Body of pancreas (tissue), 4 donors: ENCODE measurements around the gene TFCP2L1. TPM values are rescaled to one million over a fixed set of nuclear protein-coding genes. Genes with fewer than 3 reads are reported as not detected.

Experiments used
- ATAC-seq: fragments of 150-250 bp; one replicate; pipeline ENCODE4 v1.9.1; 2016
- DNase-seq, 4 donors: peaks; one replicate each; pipeline ENCODE4 v3.0.0-alpha.2; 2019
- H3K27ac ChIP-seq, 4 donors: fragments of 200-600 bp; sonication (generic); 1 replicate in 3 of 4; 2 replicates in 1 of 4; pipeline versions ENCODE4 v1.5.1 to v1.6.1; 2016 to 2019; ENCODE audit warnings: mild to moderate bottlenecking in 1 of 4, mixed read lengths in 1 of 4, moderate library complexity in 1 of 4
- H3K27me3 ChIP-seq, 2 donors: fragments of 200-600 bp; sonication (generic); one replicate each; pipeline ENCODE4 v1.6.0; 2016; ENCODE audit warnings: mild to moderate bottlenecking in 1 of 2
- H3K36me3 ChIP-seq, 2 donors: fragments of 200-600 bp; sonication (generic); replicated peaks in 1 of 2; 2 replicates each; pipeline ENCODE4 v1.5.1; 2016; ENCODE audit warnings: low read depth in 2 of 2; ENCODE audit not compliant: insufficient read depth in 1 of 2
- H3K4me1 ChIP-seq: fragments of 200-600 bp; sonication (generic); one replicate; pipeline ENCODE4 v1.6.0; 2016
- H3K4me3 ChIP-seq, 2 donors: fragments of 200-600 bp; sonication (generic); 1 replicate in 1 of 2; 2 replicates in 1 of 2; pipeline ENCODE4 v1.5.1; 2016 to 2019
- H3K9me3 ChIP-seq, 3 donors: fragments of 200-600 bp; sonication (generic); 1 replicate in 2 of 3; 2 replicates in 1 of 3; pipeline ENCODE4 v1.5.1; 2016
- CTCF ChIP-seq, 7 experiments: fragments of 450-650 bp in 4 of 7; fragments of 200-600 bp in 3 of 7; sonication (generic) in 3 of 7; IDR thresholded peaks; one replicate each; pipeline ENCODE4 v1.5.1; 2016 to 2019; ENCODE audit warnings: antibody characterized with exemption in 7 of 7
- POLR2A ChIP-seq, 3 donors: fragments of 450-650 bp; IDR thresholded peaks; one replicate each; pipeline ENCODE4 v1.6.1; 2016; ENCODE audit warnings: antibody characterized with exemption in 3 of 3, mild to moderate bottlenecking in 2 of 3
- WGBS, 2 donors: methylation state at CpG; one replicate each; pipeline ENCODE4 v1.1.5; 2017; 5-methylcytosine and 5-hydroxymethylcytosine counted together
- intact Hi-C: fragments of 100-400 bp; cut with DNase I; formaldehyde crosslinking; loops from one replicate; pipeline ENCODE4 v1.15.1; 2023
- total RNA-seq, 2 donors: library from RNA; depleted of rRNA; stranded (reverse); fragments of >200 nt; gene quantifications; one replicate each; pipeline ENCODE4 v1.1.0, GENCODE V29; 2016

TFCP2L1 gene
- total RNA-seq, 2 donors from 2014 or later, result 4.6 to 8.3 TPM

GRCh38 chr2:121253674-121254240 is 31.2 kb downstream of the TFCP2L1 start:
- Histone ChIP-seq H3K9me3 (no peaks in the 10 kb centered on the region), H3K27me3 (no peaks in the 10 kb centered on the region), H3K27ac (no peak overlapping the region), H3K4me1 (peaks cover 6% of the 10 kb centered on the region), H3K4me3 (no peak overlapping the region), H3K36me3 (no peaks in the 10 kb centered on the region)
- 89 to 92% methylated on average over 5 to 13 of the region's 13 CpGs for WGBS, 2 donors
- intact Hi-C loops, result no loop called here
- no peak for DNase-seq
- no peak for ATAC-seq
- no peak for TF ChIP-seq POLR2A (IDR thresholded peaks at IDR 0.05)
- TF ChIP-seq CTCF (IDR thresholded peaks at IDR 0.05), result no peak

- ATAC-seq (no peak), DNase-seq (no peak)
- no peaks in the 10 kb centered on the region for H3K36me3 ChIP-seq
- 97% methylated on average over 9 to 12 of the region's 12 CpGs for WGBS, 2 donors
- H3K27ac ChIP-seq, result no peak overlapping the region
- H3K4me3 ChIP-seq, result no peak overlapping the region
- H3K4me1 ChIP-seq, result peaks cover 6% of the 10 kb centered on the region
- H3K9me3 ChIP-seq, result no peaks in the 10 kb centered on the region
- no peaks in the 10 kb centered on the region for H3K27me3 ChIP-seq
- TF ChIP-seq POLR2A (IDR thresholded peaks at IDR 0.05) (no peak), CTCF (IDR thresholded peaks at IDR 0.05) (no peak)
- intact Hi-C loops, result no loop called here
These were observed 31.9 kb downstream of the TFCP2L1 start for GRCh38 chr2:121253021-121253673.

- Histone ChIP-seq H3K4me3 (no peak overlapping the region), H3K27me3 (no peaks in the 10 kb centered on the region), H3K36me3 (no peaks in the 10 kb centered on the region), H3K9me3 (no peaks in the 10 kb centered on the region), H3K27ac (no peak overlapping the region), H3K4me1 (peaks cover 6% of the 10 kb centered on the region)
- 85% methylated on average over 1 of the region's 1 CpG for WGBS, 2 donors
- intact Hi-C loops, result no loop called here
- ATAC-seq (no peak), DNase-seq (no peak)
- TF ChIP-seq CTCF (IDR thresholded peaks at IDR 0.05) (no peak), POLR2A (IDR thresholded peaks at IDR 0.05) (no peak)
These were observed 33.5 kb downstream of the TFCP2L1 start for GRCh38 chr2:121251497-121251896.

- ATAC-seq, result no peak
- Histone ChIP-seq H3K36me3 (peaks cover 0 to 2% of the 10 kb centered on the region in 2 donors), H3K9me3 (no peaks in the 10 kb centered on the region), H3K4me3 (no peak overlapping the region), H3K27ac (no peak overlapping the region), H3K27me3 (no peaks in the 10 kb centered on the region), H3K4me1 (no peaks in the 10 kb centered on the region)
- DNase-seq, result no peak
- WGBS, 2 donors, result 91 to 92% methylated on average over 17 to 18 of the region's 18 CpGs
- intact Hi-C loops, result no loop called here
- TF ChIP-seq CTCF (IDR thresholded peaks at IDR 0.05) (no peak), POLR2A (IDR thresholded peaks at IDR 0.05) (no peak)
These were observed 36.1 kb downstream of the TFCP2L1 start for GRCh38 chr2:121248766-121249343.
